GM21723 (cell line): Measurements from ENCODE around the gene CNP.

Source experiments
- ATAC-seq: cut with Tn5 transposase; IDR thresholded peaks from one replicate; pipeline ENCODE4 v1.9.1; 2021; ENCODE audit warnings: mild to moderate bottlenecking, moderate library complexity; ENCODE audit not compliant: unreplicated experiment

CNP gene

GRCh38 chr17:41971721-41972523 lies 5.3 kb downstream of the CNP start:
- ATAC-seq = no peak

- ATAC-seq = no peak
Measured at GRCh38 chr17:41972571-41973407, 6.2 kb downstream of the CNP start.

DNA sequence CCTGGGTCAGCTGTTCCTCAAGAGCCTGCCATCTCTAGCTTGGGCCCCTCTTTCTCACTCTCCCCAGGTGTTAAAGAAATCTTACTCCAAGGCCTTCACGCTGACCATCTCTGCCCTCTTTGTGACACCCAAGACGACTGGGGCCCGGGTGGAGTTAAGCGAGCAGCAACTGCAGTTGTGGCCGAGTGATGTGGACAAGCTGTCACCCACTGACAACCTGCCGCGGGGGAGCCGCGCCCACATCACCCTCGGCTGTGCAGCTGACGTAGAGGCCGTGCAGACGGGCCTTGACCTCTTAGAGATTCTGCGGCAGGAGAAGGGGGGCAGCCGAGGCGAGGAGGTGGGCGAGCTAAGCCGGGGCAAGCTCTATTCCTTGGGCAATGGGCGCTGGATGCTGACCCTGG lies 6.8 kb downstream of the CNP start:
- no peak for ATAC-seq

DNA sequence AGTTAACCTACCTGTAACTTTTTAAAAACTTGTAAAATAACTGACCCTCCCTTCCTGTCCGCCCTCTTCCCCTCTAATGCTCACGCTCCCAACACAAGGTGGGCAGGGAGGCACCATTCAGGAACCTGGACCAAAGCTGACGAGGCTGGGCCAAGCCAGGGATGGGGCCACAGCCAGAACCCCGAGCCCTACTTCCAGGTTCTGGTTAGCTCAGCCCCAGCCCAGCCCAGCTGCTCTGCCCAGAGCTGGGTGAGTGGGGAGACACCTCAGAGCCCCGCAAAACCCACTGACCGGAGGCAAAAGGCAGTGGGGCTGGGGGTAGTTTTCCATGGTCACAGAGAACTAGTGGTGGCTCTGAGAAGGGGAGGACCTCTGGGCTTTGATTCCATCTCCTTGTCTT lies 7.4 kb downstream of the CNP start:
- no peak for ATAC-seq

DNA sequence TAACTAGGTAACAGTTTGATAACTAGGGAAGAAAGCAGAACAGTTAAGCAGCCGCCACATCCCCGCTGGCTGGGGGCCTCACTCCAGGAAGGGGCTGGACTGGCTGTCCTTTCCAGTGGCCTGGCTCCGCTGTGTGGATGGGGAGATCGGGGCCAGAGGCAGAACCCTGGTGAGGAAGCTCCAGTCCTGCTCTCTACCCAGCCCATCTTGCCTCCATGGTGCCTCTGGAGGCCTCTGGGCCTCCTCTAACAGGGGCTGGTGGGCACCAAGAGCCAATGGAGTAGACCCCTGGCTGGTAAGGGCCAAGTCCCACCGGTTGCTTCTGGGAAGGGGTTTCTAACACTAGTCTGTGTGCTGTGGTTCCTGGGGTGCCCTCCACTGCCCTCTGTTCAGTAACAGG lies 8.1 kb downstream of the CNP start:
- no peak for ATAC-seq

GRCh38 chr17:41975099-41976083 lies 8.8 kb downstream of the CNP start:
- ATAC-seq = no peak

DNA sequence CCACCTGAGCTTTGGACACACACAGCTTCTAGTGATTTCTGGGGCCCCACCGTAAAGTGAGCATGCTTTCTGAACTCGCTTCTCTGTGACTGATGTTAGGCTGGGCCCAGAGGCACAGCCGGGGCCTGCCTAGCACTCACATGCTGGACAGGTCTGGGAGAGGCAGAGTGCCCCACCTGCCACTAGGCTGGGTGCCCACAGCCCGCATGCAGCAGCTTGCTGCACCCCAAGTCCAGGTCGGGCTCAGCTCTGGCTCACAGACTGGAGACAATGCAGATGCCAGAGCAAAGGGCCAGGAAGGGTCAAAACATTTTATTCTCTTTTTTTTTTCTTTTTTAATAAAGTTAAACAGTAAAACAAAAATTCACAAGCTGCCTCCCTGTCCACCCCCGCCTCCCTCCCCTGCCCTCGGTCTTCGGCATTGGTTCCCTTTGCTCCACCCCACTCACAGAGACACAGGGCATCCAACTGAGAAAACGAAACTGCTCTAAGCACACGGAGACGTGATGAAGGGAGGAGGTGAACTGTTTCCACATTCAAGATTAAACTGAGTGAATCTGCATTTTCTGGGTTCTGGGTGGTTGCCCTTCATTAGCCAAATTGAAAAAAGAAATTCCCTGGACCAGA lies 9.7 kb downstream of the CNP start:
- ATAC-seq = no peak

DNA sequence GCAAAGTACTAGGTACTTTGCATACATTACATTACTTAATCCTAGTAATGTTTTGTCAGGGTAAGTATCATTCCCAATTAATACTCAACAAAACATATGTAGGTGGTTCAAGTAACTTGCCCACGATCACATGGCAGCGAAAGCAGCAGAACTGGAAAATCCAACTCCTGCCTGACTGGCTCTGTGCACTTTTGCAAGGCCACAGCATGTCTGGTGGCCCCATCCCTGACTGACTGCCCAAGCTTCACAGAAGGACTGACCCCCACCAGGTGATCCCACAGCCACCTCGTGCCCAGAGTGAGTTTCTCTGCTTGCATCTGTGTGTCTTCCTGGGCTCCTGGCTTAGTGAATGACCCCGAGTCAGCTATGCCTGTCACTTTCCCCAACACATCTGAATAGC lies 11.4 kb downstream of the CNP start:
- ATAC-seq = no peak

DNA sequence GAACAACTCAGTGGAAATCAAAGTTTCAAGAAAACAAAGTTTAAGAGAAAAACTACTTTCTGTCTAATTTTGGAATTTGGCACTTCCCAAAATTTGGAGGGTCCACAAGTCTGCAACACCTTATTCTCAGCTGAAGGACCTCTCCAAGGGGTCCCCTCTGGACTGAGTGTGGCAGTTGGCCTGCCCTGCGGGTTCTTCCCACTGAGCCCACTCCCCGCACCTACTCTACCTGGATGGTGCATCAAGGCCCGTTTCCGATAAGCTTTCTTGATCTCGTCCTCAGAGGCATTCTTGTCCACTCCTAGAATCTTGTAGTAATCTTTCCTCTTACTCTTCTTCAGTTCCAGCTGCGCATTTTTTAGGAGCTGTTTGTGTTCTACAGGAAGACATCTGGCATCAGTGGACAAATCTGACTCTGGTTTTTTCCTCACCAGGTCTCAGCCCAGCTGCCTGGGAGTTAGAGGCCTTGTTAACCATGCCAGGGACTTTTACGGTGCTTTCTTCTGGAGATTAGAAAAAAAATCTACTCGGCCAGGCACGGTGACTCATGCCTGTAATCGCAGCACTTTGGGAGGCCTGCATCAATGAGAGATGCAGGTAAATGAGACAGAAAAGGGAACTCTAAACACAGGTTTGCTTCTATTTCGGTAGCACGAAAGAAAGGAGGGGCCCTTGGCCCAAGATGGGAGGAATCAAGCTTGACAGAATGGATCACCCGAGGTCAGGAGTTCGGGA lies 15.6 kb downstream of the CNP start:
- no peak for ATAC-seq

DNA sequence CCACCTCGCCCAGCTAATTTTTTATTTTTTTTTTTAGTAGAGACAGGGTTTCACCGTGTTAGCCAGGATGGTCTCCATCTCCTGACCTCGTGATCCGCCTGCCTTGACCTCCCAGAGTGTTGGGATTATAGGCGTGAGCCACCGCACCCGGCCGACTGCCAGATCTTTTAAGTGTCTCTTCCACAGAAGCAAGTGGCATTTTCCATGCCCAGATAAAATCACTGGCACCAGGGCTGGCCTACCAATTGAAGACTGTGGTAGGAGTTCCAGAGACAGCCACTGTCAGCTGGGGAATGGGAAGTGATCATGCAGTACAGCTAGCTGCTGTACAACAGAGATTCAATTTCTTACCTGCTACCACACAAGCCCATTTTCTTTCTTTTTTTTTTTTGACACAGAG lies 17.9 kb downstream of the CNP start:
- ATAC-seq = no peak

DNA sequence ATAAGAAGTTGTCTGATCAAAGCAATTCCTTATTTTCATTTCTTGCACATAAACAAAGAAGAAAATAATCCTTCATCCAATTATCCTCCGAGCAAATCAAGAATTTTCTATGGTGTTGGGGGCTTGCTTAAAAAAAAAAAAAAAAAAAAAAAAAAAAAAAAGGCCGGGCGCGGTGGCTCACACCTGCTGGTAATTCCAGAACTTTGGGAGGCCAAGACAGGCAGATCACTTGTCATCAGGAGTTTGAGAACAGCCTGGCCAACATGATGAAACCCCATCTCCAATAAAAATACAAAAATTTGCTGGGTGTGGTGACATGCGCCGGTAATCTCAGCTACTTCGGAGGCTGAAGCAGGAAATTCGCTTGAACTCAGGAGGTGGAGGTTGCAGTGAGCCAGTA lies 19.3 kb downstream of the CNP start:
- no peak for ATAC-seq

- ATAC-seq = no peak
Measured at GRCh38 chr17:41986634-41987033, 20.0 kb downstream of the CNP start.

DNA sequence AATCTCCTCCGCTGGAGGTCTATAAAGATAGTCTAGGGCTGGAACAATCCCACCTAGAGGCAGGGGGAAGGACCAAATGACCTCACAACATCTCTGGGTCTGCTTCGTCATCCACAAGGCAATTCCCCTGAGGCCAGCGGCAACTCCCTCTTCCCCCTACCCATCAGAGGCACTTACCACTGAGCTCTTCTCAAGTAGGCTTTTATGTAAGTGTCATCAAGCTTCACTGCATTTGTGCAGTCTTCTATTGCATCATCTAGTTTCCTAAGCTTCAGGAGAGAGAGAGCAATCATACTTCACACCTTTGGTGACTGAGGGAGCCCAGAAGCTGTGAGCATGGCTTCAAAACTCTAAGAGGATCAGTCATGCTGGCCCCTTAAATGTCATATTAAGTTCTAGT lies 21.0 kb downstream of the CNP start:
- no peak for ATAC-seq

DNA sequence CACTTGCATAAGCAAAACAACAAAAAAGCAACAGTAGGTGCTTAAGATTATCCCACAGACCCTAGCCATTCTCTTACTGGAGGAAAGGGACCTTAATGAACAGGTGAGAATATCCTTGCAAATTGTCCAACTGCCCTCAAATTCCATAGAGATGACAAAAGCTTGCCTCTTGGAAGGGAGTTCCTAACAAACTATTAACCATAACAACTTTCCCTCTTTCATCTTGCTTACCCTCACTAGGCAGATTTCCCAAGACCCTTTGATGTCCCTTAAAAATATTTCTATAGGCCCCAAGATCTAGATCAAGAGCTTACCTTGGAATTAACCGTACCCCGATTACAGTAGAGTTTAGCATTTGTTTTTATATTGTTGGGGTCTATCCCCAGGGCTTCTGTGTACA lies 21.8 kb downstream of the CNP start:
- ATAC-seq = no peak

- ATAC-seq = no peak
Measured at GRCh38 chr17:41989702-41990419, 23.3 kb downstream of the CNP start.

GRCh38 chr17:41992576-41992975 lies 26.0 kb downstream of the CNP start:
- ATAC-seq = no peak

DNA sequence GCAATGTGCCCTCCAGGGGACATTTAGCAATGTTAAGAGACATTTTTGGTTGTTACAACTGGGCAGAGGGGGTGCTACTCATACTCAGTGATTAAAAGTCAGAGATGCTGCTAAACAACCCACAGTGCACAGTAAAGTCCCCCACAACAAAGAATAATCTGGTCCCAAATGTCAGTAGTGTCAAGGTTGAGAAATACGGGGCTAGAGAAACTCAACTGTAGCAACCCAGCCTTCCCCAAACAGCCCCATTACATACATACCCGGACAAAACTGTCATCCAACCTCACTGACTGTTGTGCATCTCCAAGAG lies 30.2 kb downstream of the CNP start:
- ATAC-seq = no peak

DNA sequence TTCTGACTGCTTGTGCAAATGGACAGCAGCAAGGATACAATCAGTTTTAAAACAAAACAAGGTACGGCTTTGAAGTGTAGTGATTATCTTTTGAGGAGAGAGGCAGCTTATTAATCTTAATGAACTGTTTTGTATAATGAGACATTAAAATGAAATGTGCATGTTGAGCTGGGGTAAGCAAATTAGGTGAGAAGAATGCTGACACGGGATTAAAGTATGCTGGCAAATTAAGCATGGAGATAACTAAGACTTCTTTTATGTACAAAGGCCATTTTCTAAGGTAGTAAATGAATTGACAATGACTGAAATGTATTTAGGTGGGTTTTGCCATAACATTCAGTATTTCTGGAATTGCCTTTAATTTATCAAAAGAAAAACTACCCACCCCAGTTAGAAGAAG lies 31.9 kb downstream of the CNP start:
- no peak for ATAC-seq

DNA sequence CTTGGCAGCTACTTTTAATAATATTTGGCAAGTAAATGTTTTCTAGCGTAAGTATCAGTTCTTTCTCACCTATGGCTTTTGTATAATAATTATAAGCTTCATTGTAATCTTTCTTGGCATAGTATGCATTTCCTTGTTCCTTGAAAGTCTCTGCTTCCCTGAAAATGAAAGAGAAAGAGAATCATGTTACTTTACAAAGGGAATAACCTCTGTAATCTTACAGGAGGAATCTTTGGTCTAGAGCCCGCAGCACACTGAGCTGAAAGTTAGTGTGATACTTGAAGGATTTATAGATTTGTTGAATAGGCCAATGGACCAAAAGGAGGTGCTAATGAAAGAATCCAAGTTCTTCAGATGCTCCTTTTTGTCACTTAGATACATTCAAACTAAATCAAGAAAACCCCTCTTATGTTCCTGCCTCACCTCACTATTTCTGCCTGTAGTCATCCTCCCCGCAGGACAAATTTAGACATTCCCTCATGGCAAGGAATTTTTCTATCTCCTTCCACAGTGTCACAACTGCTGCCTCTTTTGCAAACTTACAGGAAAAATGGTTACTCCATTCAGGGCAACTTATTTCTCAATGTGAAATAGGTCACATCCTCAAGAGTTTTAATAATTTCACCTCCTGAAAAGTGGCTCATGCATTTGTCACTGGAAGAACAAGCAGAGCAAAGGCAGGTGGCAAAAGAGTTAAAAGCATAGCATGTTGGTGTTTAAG lies 34.0 kb downstream of the CNP start:
- no peak for ATAC-seq
